MM.1S (cell line): ENCODE measurements around the gene PLEKHA5.

Experiments
- DNase-seq: peaks from one replicate; pipeline ENCODE4 v3.0.0-alpha.2; 2015
- H2AFZ ChIP-seq: fragments of 300-600 bp; sonication (generic); 2 replicates; pipeline ENCODE4 v1.6.0; 2016; ENCODE audit warnings: antibody characterized with exemption, low read length
- H3F3A ChIP-seq: fragments of 300-600 bp; sonication (generic); 2 replicates; pipeline ENCODE4 v1.6.1; 2016; ENCODE audit warnings: mild to moderate bottlenecking, antibody characterized with exemption, low read length, moderate library complexity, mixed read lengths; ENCODE audit not compliant: insufficient read depth
- H3K27ac ChIP-seq: fragments of 300-600 bp; sonication (generic); 2 replicates; pipeline ENCODE4 v1.5.1; 2016; ENCODE audit warnings: mild to moderate bottlenecking, low read length
- H3K27me3 ChIP-seq: fragments of 300-600 bp; sonication (generic); replicated peaks from 2 replicates; pipeline ENCODE4 v1.6.0; 2016; ENCODE audit warnings: low read length; ENCODE audit not compliant: insufficient read depth
- H3K36me3 ChIP-seq: fragments of 300-600 bp; sonication (generic); replicated peaks from 2 replicates; pipeline ENCODE4 v1.6.1; 2016; ENCODE audit warnings: mild to moderate bottlenecking, low read length, mixed read lengths; ENCODE audit not compliant: insufficient read depth
- H3K4me1 ChIP-seq: fragments of 300-600 bp; sonication (generic); 2 replicates; pipeline ENCODE4 v1.6.1; 2016; ENCODE audit warnings: low read length, mixed read lengths
- H3K4me2 ChIP-seq: fragments of 300-600 bp; sonication (generic); 2 replicates; pipeline ENCODE4 v1.6.0; 2016; ENCODE audit warnings: low read depth, low read length
- H3K4me3 ChIP-seq: fragments of 300-600 bp; sonication (generic); 2 replicates; pipeline ENCODE4 v1.5.1; 2016; ENCODE audit warnings: low read length, mixed read lengths
- H3K79me2 ChIP-seq: fragments of 300-600 bp; sonication (generic); 2 replicates; pipeline ENCODE4 v1.6.1; 2016; ENCODE audit warnings: mixed run types, low read length, mixed read lengths
- H3K9ac ChIP-seq: fragments of 300-600 bp; sonication (generic); 2 replicates; pipeline ENCODE4 v1.6.1; 2016; ENCODE audit warnings: low read length, mixed read lengths
- H3K9me2 ChIP-seq: fragments of 300-600 bp; sonication (generic); replicated peaks from 2 replicates; pipeline ENCODE4 v1.6.1; 2016; ENCODE audit warnings: mild to moderate bottlenecking, low read length, mixed read lengths; ENCODE audit not compliant: insufficient read depth
- H3K9me3 ChIP-seq: fragments of 300-600 bp; sonication (generic); replicated peaks from 2 replicates; pipeline ENCODE4 v1.6.1; 2016; ENCODE audit warnings: mild to moderate bottlenecking, low read length, mixed read lengths; ENCODE audit not compliant: insufficient read depth
- H4K20me1 ChIP-seq: fragments of 300-600 bp; sonication (generic); 2 replicates; pipeline ENCODE4 v1.6.1; 2016; ENCODE audit warnings: mild to moderate bottlenecking, low read length, moderate library complexity, mixed read lengths; ENCODE audit not compliant: insufficient read depth
- EZH2 ChIP-seq: fragments of 300-600 bp; sonication (generic); optimal IDR thresholded peaks from 2 replicates; pipeline ENCODE3; 2017; ENCODE audit warnings: low read depth, mild to moderate bottlenecking, antibody characterized with exemption, low read length, mixed read lengths
- EZH2phosphoT487 ChIP-seq: fragments of 300-600 bp; sonication (generic); IDR thresholded peaks from 2 replicates; pipeline ENCODE4 v1.6.1; 2018; ENCODE audit warnings: antibody characterized with exemption, low read length
- TF ChIP-seq, protein P1 (sequence below): fragments of 300-600 bp; sonication (generic); IDR thresholded peaks from 2 replicates; pipeline ENCODE4 v1.5.1; 2016; ENCODE audit warnings: antibody characterized with exemption, low read length, mixed read lengths

The PLEKHA5 gene

GRCh38 chr12:19105463-19105862 is 24.1 kb upstream of the PLEKHA5 start:
- no peak overlapping the region for H3K27ac ChIP-seq
- H3K27me3 ChIP-seq: no peaks in the 10 kb centered on the region
- TF ChIP-seq, protein P1, sequence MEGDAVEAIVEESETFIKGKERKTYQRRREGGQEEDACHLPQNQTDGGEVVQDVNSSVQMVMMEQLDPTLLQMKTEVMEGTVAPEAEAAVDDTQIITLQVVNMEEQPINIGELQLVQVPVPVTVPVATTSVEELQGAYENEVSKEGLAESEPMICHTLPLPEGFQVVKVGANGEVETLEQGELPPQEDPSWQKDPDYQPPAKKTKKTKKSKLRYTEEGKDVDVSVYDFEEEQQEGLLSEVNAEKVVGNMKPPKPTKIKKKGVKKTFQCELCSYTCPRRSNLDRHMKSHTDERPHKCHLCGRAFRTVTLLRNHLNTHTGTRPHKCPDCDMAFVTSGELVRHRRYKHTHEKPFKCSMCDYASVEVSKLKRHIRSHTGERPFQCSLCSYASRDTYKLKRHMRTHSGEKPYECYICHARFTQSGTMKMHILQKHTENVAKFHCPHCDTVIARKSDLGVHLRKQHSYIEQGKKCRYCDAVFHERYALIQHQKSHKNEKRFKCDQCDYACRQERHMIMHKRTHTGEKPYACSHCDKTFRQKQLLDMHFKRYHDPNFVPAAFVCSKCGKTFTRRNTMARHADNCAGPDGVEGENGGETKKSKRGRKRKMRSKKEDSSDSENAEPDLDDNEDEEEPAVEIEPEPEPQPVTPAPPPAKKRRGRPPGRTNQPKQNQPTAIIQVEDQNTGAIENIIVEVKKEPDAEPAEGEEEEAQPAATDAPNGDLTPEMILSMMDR: no peak
- TF ChIP-seq EZH2 (no peak), EZH2phosphoT487 (no peak)
- no peaks in the 10 kb centered on the region for H3K79me2 ChIP-seq
- H3K4me2 ChIP-seq: no peak overlapping the region
- H3K36me3 ChIP-seq: no peaks in the 10 kb centered on the region
- H3K9me3 ChIP-seq: no peaks in the 10 kb centered on the region
- H3F3A ChIP-seq: no peaks in the 10 kb centered on the region
- no peak overlapping the region for H3K4me3 ChIP-seq
- no peaks in the 10 kb centered on the region for H3K4me1 ChIP-seq
- no peak for DNase-seq
- no peak overlapping the region for H3K9ac ChIP-seq
- no peaks in the 10 kb centered on the region for H3K9me2 ChIP-seq
- no peak overlapping the region for H2AFZ ChIP-seq
- H4K20me1 ChIP-seq: no peaks in the 10 kb centered on the region

GRCh38 chr12:19107750-19108149 is 21.8 kb upstream of the PLEKHA5 start:
- Histone ChIP-seq H3K79me2 (no peaks in the 10 kb centered on the region), H3K4me2 (no peak overlapping the region), H4K20me1 (no peaks in the 10 kb centered on the region), H3K4me3 (no peak overlapping the region), H2AFZ (no peak overlapping the region), H3K4me1 (no peaks in the 10 kb centered on the region), H3K27ac (no peak overlapping the region), H3K36me3 (no peaks in the 10 kb centered on the region), H3K9me2 (no peaks in the 10 kb centered on the region), H3K27me3 (no peaks in the 10 kb centered on the region), H3F3A (no peaks in the 10 kb centered on the region), H3K9ac (no peak overlapping the region), H3K9me3 (no peaks in the 10 kb centered on the region)
- no peak for DNase-seq
- no peak for TF ChIP-seq EZH2
- TF ChIP-seq, protein P1: no peak
- no peak for TF ChIP-seq EZH2phosphoT487

DNA sequence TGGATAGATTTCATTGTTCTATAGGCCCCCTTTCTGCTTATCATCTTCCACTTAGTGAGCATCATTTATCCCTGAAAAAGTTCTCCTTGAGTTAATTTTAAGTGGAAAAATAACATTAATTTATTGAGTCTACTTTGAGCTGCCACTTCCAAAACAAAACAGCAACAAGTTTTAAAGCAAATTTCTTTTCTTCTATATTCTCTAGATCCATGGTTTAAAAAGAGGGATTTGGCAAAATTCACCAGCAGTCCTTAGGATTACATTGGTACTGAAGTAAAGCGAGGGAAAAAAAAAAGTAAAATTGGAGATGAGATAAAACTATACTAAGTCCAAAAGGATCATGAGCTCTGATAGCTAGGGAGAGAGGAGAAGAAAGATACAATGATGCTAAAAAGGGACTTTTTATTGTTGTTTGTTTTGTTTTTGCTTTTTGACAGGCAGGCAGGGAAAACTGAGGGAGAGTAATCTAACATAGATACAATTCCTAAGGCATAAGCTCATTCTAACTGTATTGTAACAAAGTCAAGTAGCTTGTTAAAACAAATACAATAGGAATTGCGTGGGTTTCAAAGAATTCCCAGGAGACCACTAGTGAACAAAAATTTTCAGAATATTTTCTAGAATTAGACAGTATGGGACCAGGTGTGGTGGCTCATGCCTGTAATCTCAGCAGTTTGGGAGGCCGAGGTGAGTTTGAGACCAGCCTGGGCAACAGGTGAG is 19.2 kb upstream of the PLEKHA5 start:
- TF ChIP-seq, protein P1: no peak
- TF ChIP-seq EZH2phosphoT487 (no peak), EZH2 (no peak)
- no peaks in the 10 kb centered on the region for H3K79me2 ChIP-seq
- H3K27ac ChIP-seq: no peak overlapping the region
- no peaks in the 10 kb centered on the region for H3F3A ChIP-seq
- H3K4me3 ChIP-seq: no peak overlapping the region
- DNase-seq: no peak
- H3K9me2 ChIP-seq: no peaks in the 10 kb centered on the region
- no peaks in the 10 kb centered on the region for H3K27me3 ChIP-seq
- no peaks in the 10 kb centered on the region for H4K20me1 ChIP-seq
- no peaks in the 10 kb centered on the region for H3K9me3 ChIP-seq
- no peaks in the 10 kb centered on the region for H3K4me1 ChIP-seq
- no peaks in the 10 kb centered on the region for H3K36me3 ChIP-seq
- H3K4me2 ChIP-seq: no peak overlapping the region
- H2AFZ ChIP-seq: no peak overlapping the region
- no peak overlapping the region for H3K9ac ChIP-seq
